Transverse colon (tissue), 4 donors: Measurements from ENCODE around the gene DNER.

Source experiments
- CTCF ChIP-seq, 5 experiments: fragments of 200-600 bp in 3 of 5; fragments of 450-650 bp in 2 of 5; sonication (generic) in 3 of 5; IDR thresholded peaks; 1 replicate in 2 of 5; 2 replicates in 3 of 5; pipeline ENCODE4 v1.5.1; 2016 to 2017; ENCODE audit warnings: antibody characterized with exemption in 5 of 5, inconsistent platforms in 3 of 5, mild to moderate bottlenecking in 2 of 5, moderate library complexity in 1 of 5
- POLR2AphosphoS5 ChIP-seq, 3 donors: sonication (generic); formaldehyde crosslinking; IDR thresholded peaks; one replicate each; pipeline ENCODE4 v1.6.1; 2016; ENCODE audit warnings: antibody characterized with exemption in 3 of 3

GRCh38 chr2:229733611-229734245 is 19.4 kb upstream of the DNER start:
- TF ChIP-seq POLR2AphosphoS5 (IDR thresholded peaks at IDR 0.05): no peak
- TF ChIP-seq CTCF (IDR thresholded peaks at IDR 0.05): no peak
